NCI-H2196 treated with DMSO at 0.1 percent for 48 hours (cell line): Measurements from ENCODE around the gene CHD1.

Experiments
- DNase-seq: peaks from one replicate; lab custom pipeline; 2025; ENCODE audit not compliant: unreplicated experiment; lab: John Stamatoyannopoulos, UW

The CHD1 gene

DNA sequence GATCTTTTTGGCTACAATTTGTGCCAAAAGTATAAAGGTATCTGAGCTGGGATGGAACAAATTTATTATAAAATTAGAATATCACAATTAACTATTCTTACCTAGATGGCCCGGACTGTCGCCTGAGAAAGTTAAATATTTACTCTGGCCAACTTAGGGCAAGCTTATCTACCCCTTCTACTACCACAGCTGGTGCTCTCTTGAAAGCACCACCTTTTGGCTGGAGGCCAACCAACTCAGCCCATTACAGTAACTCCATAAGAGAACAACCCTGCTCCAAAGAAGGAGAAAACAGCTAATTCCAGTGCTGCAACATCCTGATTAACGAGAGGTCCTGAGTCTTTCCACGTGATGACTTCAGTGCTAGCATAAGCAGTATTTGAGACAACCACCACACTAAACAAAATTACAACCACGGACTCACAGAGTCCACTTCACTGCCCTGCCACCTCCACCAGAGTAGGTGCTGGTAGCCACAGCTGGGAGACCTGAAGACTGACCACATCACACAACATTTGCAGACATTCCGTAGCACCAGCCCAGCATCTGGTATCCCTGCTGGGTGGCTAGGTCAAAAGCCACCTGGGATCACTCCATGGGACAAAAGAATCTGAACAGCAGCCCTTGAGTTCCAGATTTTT lies 112.1 kb downstream of the CHD1 start:
- no peak for DNase-seq

GRCh38 chr5:98813755-98814154 lies 115.1 kb downstream of the CHD1 start:
- DNase-seq = no peak

GRCh38 chr5:98810206-98810605 lies 118.6 kb downstream of the CHD1 start:
- no peak for DNase-seq

GRCh38 chr5:98807806-98808205 lies 121.0 kb downstream of the CHD1 start:
- DNase-seq = no peak

- DNase-seq = no peak
Measured at GRCh38 chr5:98805070-98805469, 123.7 kb downstream of the CHD1 start.

GRCh38 chr5:98804066-98804465 lies 124.7 kb downstream of the CHD1 start:
- no peak for DNase-seq
